Measurements from ENCODE around the gene AMIGO3.

AMIGO3 gene

GRCh38 chr3:49703956-49704355 lies 15.5 kb downstream of the AMIGO3 start:
- TF ChIP-seq EZH2phosphoT487 (IDR thresholded peaks at IDR 0.05; ENCODE audit: low read depth) (no peak), CTCF (IDR thresholded peaks at IDR 0.05; ENCODE audit: low read depth, low read length) (no peak)
- no peaks in the 10 kb centered on the region for H4K20me1 ChIP-seq (ENCODE audit: insufficient read depth, low read length)
- H3K79me2 ChIP-seq (ENCODE audit: low read length): no peaks in the 10 kb centered on the region
- H3K27ac ChIP-seq (ENCODE audit: low read length): no peak overlapping the region
- no peak overlapping the region for H3K4me3 ChIP-seq (ENCODE audit: low read length)
- no peak overlapping the region for H2AFZ ChIP-seq (ENCODE audit: low read depth, low read length)
- no peaks in the 10 kb centered on the region for H3K4me1 ChIP-seq (ENCODE audit: low read length)
- H3K36me3 ChIP-seq (replicated peaks; ENCODE audit: low read depth, low read length): peaks cover 9% of the 10 kb centered on the region
- no peak overlapping the region for H3K4me2 ChIP-seq (ENCODE audit: low read length)
- H3K9ac ChIP-seq (ENCODE audit: low read length): no peak overlapping the region
- no peaks in the 10 kb centered on the region for H3K9me3 ChIP-seq (ENCODE audit: insufficient read depth, low read length)
- no peaks in the 10 kb centered on the region for H3K27me3 ChIP-seq (ENCODE audit: low read depth, low read length)

- no peaks in the 10 kb centered on the region for H3K79me2 ChIP-seq (ENCODE audit: low read length)
- no peaks in the 10 kb centered on the region for H3K9me3 ChIP-seq (ENCODE audit: insufficient read depth, low read length)
- H2AFZ ChIP-seq (ENCODE audit: low read depth, low read length): no peak overlapping the region
- TF ChIP-seq CTCF (IDR thresholded peaks at IDR 0.05; ENCODE audit: low read depth, low read length) (peak; percentile 81), EZH2phosphoT487 (IDR thresholded peaks at IDR 0.05; ENCODE audit: low read depth) (no peak)
- H3K27me3 ChIP-seq (ENCODE audit: low read depth, low read length): no peaks in the 10 kb centered on the region
- H3K4me1 ChIP-seq (ENCODE audit: low read length): no peaks in the 10 kb centered on the region
- no peak overlapping the region for H3K9ac ChIP-seq (ENCODE audit: low read length)
- no peak overlapping the region for H3K4me3 ChIP-seq (ENCODE audit: low read length)
- no peak overlapping the region for H3K4me2 ChIP-seq (ENCODE audit: low read length)
- no peak overlapping the region for H3K27ac ChIP-seq (ENCODE audit: low read length)
- peaks cover 9% of the 10 kb centered on the region for H3K36me3 ChIP-seq (replicated peaks; ENCODE audit: low read depth, low read length)
- H4K20me1 ChIP-seq (ENCODE audit: insufficient read depth, low read length): no peaks in the 10 kb centered on the region
Measured at GRCh38 chr3:49703443-49703927, 16.0 kb downstream of the AMIGO3 start.

GRCh38 chr3:49702672-49703071 lies 16.8 kb downstream of the AMIGO3 start:
- no peak overlapping the region for H3K9ac ChIP-seq (ENCODE audit: low read length)
- peaks cover 9% of the 10 kb centered on the region for H3K36me3 ChIP-seq (replicated peaks; ENCODE audit: low read depth, low read length)
- no peaks in the 10 kb centered on the region for H3K79me2 ChIP-seq (ENCODE audit: low read length)
- H2AFZ ChIP-seq (ENCODE audit: low read depth, low read length): no peak overlapping the region
- H3K4me3 ChIP-seq (ENCODE audit: low read length): no peak overlapping the region
- H3K4me1 ChIP-seq (ENCODE audit: low read length): no peaks in the 10 kb centered on the region
- H4K20me1 ChIP-seq (ENCODE audit: insufficient read depth, low read length): no peaks in the 10 kb centered on the region
- TF ChIP-seq CTCF (IDR thresholded peaks at IDR 0.05; ENCODE audit: low read depth, low read length): no peak
- no peaks in the 10 kb centered on the region for H3K27me3 ChIP-seq (ENCODE audit: low read depth, low read length)
- H3K27ac ChIP-seq (ENCODE audit: low read length): no peak overlapping the region
- H3K9me3 ChIP-seq (ENCODE audit: insufficient read depth, low read length): no peaks in the 10 kb centered on the region
- no peak overlapping the region for H3K4me2 ChIP-seq (ENCODE audit: low read length)

- Histone ChIP-seq H3K4me1 (ENCODE audit: low read length) (no peaks in the 10 kb centered on the region), H3K27ac (ENCODE audit: low read length) (no peak overlapping the region), H3K9ac (ENCODE audit: low read length) (no peak overlapping the region), H3K9me3 (ENCODE audit: insufficient read depth, low read length) (no peaks in the 10 kb centered on the region), H3K36me3 (replicated peaks; ENCODE audit: low read depth, low read length) (peaks cover 9% of the 10 kb centered on the region), H3K27me3 (ENCODE audit: low read depth, low read length) (no peaks in the 10 kb centered on the region), H3K79me2 (ENCODE audit: low read length) (no peaks in the 10 kb centered on the region), H3K4me2 (ENCODE audit: low read length) (no peak overlapping the region), H4K20me1 (ENCODE audit: insufficient read depth, low read length) (no peaks in the 10 kb centered on the region), H2AFZ (ENCODE audit: low read depth, low read length) (no peak overlapping the region), H3K4me3 (ENCODE audit: low read length) (no peak overlapping the region)
- TF ChIP-seq CTCF (IDR thresholded peaks at IDR 0.05; ENCODE audit: low read depth, low read length): peak; percentile 48
- TF ChIP-seq EZH2phosphoT487 (IDR thresholded peaks at IDR 0.05; ENCODE audit: low read depth): no peak
Measured at GRCh38 chr3:49701388-49702077, 18.0 kb downstream of the AMIGO3 start.
